Left forelimb (tissue), 1 donor: ENCODE measurements around the gene TCTA.

Experiments
- DNase-seq: peaks from one replicate; pipeline ENCODE4 v3.0.0-alpha.2; 2018; ENCODE audit warnings: low spot score

Gene TCTA

DNA sequence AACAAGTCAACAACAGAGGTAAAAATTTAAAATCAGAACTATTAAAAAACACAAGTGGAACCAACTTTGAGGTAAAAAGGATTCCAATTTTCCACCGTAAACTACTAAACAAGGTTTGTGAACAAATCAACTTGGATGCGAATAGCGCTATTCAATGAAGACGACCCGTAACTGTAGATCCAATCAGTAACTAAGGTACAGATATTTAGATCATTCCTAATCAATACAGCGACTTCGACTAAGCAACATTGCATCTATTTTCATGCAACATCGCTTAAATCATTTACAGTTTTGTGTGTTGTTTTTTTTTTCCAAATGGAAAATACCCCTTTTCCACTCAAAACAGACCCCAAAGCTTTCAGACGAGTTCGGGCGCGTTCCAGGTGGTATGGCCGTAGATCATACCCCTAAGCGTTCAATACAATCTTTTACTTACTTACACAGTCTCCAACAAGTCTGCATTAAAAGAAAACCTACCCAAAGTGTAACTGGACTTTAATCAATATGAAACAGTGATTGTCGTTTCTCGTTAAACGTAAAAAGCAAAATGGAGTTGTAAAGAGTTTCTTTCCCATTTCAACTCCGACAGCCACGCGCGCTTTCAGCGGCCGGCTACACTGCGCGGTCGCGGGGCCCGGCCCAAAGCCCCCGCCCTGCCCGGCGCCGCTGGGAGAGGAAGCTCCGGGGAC, 1.2 kb upstream of the TCTA start:
- no peak for DNase-seq

DNA sequence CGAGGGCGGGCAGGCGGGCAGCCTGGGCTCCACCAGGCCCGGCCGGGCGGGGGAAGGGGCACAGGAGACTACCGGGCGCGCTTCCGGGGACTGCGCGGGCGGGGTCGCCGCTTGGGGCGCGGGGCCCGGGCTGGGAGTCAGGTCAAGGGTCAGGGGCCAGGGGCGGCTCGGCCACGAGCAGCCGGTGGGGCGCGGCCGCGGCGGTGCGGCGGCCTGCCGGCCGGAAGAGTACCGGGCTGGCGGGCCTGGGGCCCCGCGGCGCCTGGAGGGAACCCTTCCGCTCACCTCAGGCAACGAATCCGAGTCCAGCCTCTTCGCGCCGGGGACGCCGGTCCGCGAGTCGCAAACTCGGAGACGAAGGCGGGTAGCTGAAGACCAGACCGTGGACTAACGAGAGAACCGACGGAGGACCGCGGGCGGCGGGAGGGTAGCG, 672 bp upstream of the TCTA start:
- DNase-seq, result no peak

DNA sequence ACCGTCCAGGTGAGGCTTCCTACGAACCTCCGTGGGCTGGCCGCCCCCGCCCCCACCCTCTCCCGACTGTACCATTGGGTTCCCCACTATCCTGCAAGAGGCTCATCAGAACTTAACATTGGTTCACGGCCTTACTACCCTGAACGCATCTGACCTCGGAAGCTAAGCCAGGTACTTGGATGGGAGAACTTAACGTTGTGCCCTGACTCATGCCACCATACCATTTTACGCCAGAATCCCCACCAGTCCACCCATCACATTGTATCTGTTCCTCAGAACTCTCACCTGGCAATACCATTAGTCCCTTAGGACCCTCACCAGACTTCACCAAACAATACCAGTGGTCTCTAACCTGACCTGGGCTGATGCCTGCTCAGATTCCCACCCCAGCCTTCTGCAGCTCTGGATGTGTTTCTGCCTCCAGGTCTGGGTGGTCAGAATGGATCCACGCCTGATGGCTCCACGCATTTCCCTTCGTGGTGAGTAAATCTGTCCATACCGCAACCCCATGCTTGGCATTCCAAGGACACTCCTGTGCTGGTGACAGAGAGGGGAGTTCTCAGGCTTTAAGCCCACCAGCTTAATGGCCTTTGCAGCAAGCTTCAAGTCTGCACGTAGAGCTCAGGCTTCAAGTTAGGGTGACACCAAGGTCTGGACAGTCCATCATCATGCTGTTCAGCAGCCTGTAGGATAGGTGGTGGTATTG, 562 bp downstream of the TCTA start:
- no peak for DNase-seq

DNA sequence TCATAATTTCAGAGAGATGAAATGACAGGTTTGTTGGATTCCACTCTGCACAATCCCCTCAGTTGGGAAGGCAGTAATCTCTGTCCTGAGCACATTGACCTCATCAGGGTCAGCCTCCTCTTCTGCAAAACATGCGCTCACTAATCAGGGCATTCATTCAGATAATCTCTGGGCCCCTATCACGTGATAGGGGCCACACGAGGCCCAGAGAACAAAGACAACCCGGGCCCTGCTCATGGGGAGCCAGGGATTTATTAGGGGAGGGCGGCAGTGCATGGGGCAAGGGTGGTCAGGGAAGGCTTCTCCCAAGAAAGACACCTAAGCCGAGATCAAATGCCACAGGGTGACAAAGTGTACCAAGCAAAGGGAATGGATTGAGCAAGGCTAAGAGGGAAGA, 1.1 kb downstream of the TCTA start:
- DNase-seq, result no peak

DNA sequence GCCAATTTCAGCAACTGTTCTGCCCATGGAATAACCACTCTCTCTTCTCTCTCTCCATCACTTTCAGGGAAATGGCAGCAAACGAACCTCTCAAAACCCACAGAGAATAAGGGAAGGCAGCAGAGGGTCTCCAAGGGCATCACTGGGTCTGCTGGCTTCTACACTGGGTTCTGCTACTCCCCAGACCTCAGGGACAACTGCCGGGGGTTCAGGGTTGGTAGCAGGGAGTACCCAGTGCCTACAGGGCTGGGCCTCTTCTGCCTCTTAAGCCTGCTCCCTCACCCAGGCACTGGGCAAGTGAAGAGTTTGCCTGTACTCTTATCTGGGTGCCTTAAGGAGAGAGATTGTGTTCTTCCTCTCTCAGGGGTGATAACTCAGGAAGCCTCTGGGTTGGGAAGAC, 2.5 kb downstream of the TCTA start:
- no peak for DNase-seq

DNA sequence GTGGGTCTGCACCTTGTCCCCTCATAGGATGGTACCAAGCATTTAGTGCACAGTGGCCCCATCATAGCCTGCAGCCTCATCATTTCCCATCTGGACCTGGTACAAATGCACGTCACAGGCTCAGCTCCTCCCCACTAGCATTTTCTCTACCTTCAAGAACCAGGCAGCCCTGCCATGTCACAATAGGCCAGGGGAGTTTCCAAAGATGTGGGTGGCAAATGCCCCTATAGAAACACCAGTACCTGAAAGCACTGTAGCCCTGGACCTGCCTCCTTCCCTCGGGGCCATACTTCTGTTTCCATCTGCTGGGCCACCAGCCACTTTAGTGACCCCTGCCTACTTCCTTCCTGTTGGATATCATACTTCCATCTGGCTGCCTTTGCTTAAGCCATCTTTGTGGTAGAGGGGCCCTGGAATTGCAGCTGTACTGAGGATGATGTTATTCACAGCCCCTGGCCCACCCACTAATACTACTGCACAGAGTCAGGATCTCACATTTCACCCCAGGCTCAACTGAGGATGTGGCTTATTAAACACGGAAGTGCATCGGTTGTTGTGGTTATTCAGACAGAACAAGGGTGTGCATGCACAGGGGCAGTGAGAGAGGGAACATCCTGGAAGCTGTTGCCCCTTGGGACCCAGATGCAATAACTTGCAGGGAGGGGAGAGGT, 3.8 kb downstream of the TCTA start:
- no peak for DNase-seq

DNA sequence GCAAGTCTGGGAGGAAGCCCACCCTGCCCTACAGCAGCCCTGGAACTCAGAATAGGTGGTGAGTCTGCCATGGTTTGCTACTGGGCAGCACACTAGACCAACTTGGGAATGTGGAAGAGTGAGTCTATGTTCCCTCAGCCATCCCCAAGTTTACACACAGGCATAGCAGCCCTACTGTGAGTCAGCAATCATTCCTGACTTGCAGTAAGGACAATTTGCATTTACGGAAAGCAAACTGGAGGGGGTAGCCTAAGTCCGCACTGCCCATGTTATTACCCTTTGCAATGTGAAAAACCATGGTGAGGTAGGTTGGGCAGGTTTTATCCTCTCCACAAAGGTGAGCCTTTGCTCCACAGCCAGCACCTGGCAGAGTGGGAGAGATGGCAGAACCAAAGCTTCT, 4.6 kb downstream of the TCTA start:
- no peak for DNase-seq

DNA sequence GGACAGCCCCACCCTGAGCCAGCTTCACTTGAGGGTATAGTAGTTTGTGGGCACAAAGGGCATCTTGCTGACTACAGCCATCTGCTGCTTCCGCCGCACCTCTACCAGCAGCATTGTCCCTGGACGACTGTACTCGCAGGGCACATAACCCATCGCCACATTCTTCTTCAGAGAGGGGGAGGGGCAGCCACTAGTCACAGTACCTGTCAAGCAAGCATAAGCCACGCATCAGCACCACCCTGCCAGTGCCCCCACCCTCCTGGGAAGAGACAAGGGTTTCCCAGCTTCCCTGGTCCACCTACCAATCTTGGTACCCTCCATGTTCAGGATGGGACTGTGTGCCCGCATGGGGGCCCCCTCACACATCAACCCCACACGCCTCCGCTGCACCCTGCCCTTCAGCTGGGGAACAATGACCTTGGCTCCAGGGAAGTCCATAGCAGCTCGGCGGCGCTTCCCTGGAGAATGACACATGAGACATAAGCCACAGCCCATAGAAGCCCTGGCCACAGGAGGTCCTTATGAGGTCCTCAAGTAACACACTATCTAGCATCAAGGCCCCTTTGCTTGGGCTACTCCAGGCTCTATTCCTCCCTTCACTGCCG, 5.4 kb downstream of the TCTA start:
- no peak for DNase-seq

DNA sequence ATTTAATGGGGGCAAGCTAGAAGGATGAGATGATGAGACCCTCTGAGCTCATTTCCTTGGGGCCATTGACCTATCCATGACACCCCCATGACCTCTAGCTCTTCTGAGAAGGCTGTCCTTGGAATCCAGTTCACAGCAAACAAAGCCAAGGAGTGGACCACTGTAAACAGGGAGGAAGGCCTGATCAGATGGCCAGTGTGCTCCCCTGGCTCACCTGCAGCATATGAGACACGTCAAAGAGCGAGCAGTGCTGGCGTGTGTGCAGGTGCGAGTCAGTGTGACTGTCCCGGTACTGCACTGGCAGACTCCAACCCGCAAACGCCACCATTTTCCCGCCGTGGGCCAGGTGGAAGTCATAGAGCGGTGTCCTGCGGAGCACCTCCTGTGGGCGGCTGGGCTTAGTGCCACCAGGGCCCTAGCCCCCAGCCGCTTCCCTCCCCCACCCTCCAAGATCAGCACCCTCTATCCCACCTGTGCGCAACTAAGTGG, 9.7 kb downstream of the TCTA start:
- DNase-seq, result no peak

DNA sequence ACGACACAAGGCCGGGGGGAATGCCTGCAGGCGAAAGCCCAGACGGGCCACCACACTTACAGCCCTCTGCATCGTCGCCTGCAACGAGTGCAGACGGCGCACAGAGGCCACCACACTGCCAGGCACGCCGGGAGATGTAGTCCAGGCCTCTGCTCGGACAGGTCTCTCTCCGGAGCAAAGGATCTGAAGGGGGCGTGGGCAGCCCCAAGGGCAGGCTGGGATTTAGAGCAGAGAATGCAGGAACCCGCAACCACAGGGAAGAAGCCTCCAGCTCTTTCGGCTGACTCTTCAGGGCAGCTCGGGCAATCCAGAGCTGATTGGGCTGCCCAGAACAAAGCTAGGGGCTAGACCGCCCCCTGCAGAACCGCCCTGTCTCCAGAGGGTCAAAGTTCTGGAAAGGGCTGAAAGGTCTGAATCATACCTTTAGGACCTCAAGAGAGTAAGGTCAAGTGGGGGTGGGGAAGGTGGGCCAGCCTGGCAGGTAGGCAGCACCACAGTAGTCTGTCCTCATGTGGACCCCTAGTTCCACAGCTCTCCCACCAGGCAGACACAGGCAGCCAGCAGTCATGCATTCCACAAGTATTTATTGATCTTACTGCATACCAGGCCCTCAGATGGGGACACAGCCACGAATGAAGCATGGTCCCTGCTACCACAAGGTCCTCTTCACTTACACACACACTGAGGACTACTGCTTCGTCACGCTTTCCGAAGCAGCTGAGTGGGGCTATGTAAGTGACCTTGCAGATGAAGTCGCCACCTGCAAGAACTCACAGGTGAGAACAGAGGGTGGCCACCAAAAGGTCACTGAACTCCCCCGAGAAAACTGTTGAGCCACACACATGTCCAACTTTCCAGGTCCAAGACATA, 10.4 kb downstream of the TCTA start, which contains the start of gene AMT:
AMT (minus strand) TSS at position 95 of the 870 bp plus-strand sequence; CDS start at position 72, 23 bp downstream.
- no peak for DNase-seq

DNA sequence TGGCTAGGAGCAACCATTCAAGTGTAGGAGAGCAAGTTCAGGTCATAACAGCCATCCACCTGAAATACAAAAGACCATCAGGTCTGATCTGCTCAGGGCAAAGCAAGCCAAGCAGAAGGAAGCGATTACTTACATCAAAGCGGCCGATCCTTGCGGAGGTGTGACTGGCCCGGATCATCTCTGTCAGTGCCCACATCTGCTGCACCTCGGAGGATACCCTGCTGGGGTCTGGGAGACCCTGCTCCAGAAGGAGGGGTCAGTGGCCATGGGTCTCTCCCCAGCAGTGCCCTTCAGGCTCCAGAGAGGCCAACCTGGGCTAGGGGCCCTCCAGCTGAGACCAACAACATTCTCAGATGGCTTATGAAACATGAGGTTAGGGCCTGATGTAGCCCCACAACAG, 12.6 kb downstream of the TCTA start:
- DNase-seq, result no peak

DNA sequence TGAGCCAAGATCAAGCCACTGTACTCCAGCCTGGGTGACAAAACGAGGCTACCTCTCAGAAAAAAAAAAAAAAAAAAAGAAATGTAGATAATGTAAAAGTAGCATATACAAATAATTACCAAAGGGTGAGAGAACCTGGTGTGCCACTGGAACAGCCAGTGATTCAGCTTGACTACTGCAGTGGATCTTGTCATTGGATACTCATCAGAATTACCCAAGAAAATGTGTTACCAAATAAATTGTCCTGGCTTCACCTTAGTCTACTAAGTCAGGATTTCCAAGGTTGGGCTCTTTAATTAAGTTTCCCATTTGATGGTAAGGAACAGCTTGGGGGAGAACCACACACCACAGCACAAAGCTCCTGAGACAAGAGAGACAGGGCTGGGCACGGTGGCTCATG, 15.4 kb downstream of the TCTA start:
- no peak for DNase-seq

DNA sequence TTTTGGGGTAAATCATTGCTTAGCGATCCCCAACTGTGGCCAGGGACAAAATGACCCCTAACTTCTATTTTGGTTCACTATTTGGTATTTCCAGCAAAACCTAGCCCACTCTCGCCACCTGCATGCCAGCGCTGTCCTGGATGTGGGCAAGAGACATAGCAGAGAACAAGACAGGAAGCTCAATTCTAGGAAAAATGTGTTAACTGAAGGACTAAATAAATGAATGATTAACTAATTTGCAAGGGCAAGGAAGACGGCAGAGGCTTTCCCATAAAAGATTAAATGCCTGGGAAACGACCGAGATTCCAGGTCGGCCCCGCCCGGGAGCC, 16.5 kb downstream of the TCTA start:
- no peak for DNase-seq

DNA sequence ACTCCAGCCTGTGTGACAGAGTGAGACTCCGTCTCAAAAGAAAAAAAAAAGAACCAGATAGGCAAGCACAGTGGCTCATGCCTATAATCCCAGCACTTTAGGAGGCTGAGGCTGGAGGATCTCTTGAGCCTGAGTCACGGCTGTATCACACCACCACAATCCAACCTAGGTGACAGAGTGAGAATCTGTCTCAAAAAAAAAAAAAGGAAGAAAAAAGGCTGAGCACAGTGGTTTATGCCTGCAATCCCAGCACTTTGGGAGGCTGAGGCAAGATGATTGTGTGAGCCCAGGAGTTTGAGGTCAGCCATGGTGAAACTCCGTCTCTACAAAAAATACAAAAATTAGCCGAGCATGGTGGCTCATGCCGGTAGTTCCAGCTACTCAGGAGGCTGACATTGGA, 22.5 kb downstream of the TCTA start:
- no peak for DNase-seq

DNA sequence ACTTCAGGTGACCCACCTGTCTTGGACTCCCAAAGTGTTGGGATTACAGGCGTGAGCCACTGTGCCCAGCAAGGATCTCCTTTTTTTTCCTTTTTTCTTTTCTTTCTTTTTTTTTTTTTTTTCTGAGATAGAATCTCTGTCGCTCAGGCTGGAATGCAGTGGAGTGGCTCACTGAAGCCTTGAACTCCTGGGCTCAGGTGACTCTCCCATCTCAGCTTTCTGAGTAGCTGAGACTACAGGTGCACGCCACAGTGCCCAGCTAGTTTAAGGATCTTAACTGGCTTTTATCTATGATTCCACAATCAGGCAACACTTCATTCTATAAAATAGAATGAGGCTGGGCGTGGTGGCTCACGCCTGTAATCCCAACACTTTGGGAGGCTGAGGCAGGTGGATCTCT, 33.2 kb downstream of the TCTA start:
- DNase-seq, result no peak

DNA sequence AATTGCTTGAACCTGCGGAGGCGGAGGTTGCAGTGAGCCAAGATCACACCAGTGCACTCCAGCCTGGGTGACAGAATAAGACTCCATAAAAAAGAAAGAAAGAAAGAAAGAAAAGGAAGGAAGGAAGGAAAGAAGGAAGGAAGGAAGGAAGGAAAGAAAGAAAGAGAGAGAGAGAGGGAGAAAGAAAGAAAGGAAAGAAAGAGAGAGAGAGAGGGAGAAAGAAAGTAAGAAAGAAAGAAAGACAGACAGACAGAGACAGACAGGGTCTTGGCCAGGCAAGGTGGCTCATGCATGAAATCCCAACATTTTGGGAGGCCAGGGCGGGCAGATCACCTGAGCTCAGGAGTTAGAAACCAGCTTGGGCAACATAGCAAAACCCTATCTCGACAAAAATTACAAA, 41.4 kb downstream of the TCTA start:
- no peak for DNase-seq

DNA sequence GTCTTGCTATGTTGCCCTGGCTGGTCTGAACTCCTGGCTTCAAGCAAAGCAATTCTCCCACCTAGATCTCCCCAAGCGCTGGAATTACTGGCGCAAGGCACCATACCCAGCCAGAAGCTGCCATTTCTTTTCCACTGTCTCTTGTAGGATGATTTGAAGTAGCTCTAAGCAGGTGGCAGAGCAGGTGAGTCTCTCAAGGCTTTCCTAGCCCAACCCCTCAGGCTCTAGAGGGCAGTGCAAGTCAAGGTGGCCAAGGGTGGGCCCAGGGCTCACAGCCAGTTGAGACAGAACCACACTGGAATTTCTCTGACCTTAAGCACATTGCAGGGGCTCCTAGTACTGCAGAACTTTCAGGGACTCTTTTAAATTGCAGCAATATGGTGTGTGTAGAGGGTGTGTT, 42.2 kb downstream of the TCTA start:
- no peak for DNase-seq

DNA sequence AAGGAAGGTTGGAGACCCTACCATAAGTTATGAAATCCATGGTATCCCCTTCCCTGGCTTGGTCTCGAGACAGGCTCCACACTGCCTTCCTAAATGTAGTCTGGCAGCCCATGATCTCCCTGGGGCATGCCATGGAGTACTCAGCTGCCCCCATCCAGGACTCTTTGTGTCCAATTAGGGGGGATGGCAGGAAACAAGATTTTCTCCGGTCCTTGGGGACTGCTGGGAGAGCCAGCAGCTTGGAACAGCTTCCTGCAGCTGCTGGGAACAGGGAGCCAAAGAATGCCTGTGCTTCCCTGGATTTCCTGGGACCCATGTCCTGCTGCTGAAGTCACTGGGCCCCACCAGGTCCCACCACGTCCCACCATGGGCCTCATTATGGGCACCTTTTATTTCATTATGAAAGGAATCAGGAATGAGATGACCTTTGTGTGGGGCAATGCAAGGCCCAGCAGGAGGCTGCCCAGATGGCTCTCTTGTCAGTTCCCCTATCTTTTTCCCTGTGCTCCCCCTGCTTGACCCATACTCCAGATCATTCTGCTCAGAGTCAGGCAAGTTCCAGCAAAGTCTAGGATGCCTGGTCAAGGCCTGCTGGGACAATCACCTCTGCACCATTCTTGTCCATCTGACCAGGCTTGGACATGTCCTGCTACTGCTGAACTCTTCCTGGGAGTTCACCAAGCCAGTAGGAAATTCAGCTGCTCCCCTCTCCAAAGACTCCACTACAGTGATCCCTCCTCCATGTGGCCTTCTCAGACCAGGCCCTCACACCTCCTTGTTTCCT, 42.9 kb downstream of the TCTA start:
- DNase-seq, result peak; percentile 69

DNA sequence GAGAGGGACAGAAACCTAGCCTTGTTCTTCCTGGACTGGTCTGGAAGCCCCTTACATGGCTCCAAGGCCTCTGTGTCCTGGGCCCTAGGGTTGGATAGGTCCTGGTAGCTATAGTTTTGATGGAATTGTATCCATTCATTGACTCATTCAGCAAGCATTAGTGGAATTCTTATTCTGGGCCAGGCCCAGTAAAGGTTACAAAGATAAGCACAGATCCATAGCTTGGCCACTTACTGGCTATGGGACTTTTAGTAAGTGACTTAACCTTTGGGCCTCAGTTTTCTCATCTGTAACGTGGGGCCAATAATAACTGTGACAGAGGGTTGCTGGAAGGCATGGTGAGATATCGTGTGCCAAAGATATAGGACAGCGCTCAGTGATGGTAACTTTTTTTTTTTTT, 44.2 kb downstream of the TCTA start:
- no peak for DNase-seq

DNA sequence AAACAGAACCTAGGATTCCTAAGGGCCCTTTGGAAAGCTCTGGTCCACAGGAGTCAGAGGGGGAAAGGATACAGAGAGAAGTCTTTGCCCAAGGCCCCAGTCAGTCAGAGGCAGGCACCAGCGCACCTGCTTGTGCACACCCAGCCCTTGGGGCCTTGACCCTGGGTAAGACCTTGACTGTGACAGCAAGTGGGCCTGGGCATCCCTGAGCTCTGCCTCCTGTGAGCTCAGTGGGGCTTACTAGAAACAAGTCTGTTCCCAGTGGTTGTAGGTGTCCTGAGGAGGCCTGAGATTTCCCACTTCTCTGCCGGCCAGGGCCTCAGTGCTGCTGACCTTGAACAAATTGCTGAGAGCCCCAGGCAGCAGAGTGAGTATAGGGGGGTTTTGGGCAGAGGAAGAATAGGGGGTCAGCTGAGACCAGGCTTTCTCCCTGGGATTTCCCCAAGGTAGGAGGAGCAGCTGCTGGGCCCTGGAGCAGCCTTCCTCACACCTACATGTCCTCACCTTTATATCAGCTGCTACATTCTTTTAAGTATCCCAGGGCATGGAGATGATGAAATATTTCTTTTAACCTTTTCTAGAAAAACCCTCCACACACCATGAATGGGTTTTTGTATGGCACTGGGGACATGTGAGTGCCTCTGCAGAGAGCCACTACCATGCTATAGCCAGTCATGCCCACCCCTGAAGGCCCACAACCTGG, 48.1 kb downstream of the TCTA start:
- DNase-seq, result no peak
